Prostate gland (tissue), 2 donors: ENCODE measurements around the gene CDC42SE1.

Experiments
- POLR2A ChIP-seq: fragments of 450-650 bp; IDR thresholded peaks from one replicate; pipeline ENCODE4 v1.6.1; 2016; ENCODE audit warnings: antibody characterized with exemption, mild to moderate bottlenecking
- POLR2AphosphoS5 ChIP-seq: sonication (generic); formaldehyde crosslinking; IDR thresholded peaks from one replicate; pipeline ENCODE4 v1.6.1; 2017; ENCODE audit warnings: antibody characterized with exemption
- TF ChIP-seq, protein P1 (sequence below), 4 experiments: fragments of 200-600 bp in 2 of 4; fragments of 450-650 bp in 2 of 4; sonication (generic) in 2 of 4; IDR thresholded peaks; 1 replicate in 3 of 4; 2 replicates in 1 of 4; pipeline ENCODE4 v1.5.1; 2016 to 2019; ENCODE audit warnings: antibody characterized with exemption in 4 of 4, mild to moderate bottlenecking in 2 of 4, moderate library complexity in 2 of 4

- TF ChIP-seq POLR2A (peak; percentile 72), POLR2AphosphoS5 (peak; percentile 85)
- TF ChIP-seq, protein P1, sequence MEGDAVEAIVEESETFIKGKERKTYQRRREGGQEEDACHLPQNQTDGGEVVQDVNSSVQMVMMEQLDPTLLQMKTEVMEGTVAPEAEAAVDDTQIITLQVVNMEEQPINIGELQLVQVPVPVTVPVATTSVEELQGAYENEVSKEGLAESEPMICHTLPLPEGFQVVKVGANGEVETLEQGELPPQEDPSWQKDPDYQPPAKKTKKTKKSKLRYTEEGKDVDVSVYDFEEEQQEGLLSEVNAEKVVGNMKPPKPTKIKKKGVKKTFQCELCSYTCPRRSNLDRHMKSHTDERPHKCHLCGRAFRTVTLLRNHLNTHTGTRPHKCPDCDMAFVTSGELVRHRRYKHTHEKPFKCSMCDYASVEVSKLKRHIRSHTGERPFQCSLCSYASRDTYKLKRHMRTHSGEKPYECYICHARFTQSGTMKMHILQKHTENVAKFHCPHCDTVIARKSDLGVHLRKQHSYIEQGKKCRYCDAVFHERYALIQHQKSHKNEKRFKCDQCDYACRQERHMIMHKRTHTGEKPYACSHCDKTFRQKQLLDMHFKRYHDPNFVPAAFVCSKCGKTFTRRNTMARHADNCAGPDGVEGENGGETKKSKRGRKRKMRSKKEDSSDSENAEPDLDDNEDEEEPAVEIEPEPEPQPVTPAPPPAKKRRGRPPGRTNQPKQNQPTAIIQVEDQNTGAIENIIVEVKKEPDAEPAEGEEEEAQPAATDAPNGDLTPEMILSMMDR (IDR thresholded peaks at IDR 0.05): no peak
Observed at GRCh38 chr1:151047591-151047924, 11.9 kb downstream of the CDC42SE1 start, which contains the start of gene C1orf56.
